IPS DF 4.7 (cell line): ENCODE measurements around the gene LAP3.
A peak's percentile ranks its signal among the peaks of the same experiment; 100 is the strongest.
"Not testable (repeated sequence)": the region's sequence is repeated elsewhere in the genome, so short reads cannot be mapped to it uniquely, and the experiment has no call there.

ENCODE experiments used
- DNase-seq: peaks from one replicate; pipeline ENCODE4 v3.0.0-alpha.2; 2013; ENCODE audit warnings: low spot score; ENCODE audit errors: extremely low read depth

The LAP3 gene

DNA sequence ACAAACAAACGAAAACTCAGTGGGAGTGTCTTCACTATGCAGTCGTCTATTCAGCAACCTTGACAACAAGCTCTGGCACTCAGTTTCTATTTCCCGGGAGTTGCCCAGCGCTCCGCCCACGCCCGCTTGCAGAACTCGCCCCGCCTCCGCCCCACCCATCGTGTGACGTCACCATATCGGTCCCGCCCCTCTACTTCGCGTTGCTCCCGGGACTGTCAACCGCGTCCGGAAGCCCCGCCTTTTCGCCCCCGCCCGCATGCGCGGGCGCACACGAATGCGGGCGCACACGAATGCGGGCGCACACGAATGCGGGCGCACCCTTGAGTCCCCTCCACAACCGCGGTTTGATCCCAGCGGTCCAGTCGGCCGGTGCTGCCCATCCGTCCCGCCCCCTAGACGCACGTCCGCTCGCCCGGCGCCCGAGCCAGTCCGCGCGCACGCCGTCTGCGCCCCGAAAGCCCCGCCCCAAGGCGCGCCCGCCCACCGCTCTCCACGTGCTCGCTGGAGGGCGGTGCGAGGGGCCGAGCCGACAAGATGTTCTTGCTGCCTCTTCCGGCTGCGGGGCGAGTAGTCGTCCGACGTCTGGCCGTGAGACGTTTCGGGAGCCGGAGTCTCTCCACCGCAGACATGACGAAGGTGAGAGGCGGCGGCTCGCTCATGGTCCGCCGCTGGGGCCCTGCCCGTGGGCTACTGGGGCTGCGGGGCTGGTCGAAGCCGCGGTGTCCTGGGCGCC is at the start of gene LAP3:
Gene LAP3 (plus strand): TSS at position 267 of the 733 bp plus-strand sequence. CDS start 268 bp downstream, at position 535.
- peak; percentile 69 for DNase-seq

DNA sequence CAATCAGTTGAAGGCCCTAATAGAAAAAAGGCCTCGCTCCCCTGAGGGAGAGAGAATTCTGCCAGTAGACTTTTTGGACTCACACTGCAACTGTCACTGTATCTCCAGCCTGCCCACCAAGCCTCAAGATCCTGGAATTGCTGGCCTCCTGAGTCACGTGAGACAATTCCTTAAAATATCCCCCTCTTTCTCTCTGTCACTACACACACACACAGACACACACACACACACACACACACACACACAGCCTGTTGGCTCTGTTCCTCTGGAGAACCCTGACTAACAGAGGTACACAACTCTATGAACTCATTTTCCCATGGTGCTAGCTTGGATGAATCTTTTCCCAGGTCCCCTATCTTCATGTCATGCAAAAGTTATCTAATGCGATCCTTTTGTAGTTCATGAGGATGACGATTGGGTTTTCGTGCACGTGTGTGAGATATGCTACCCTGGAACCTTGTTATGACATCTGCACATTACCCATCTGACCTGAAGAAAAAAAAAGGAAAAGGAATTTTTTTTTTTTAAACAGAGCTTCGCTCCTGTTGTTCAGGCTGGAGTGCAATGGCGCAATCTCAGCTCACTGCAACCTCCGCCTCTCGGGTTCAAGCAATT is 48.3 kb upstream of the LAP3 start:
- no peak for DNase-seq

DNA sequence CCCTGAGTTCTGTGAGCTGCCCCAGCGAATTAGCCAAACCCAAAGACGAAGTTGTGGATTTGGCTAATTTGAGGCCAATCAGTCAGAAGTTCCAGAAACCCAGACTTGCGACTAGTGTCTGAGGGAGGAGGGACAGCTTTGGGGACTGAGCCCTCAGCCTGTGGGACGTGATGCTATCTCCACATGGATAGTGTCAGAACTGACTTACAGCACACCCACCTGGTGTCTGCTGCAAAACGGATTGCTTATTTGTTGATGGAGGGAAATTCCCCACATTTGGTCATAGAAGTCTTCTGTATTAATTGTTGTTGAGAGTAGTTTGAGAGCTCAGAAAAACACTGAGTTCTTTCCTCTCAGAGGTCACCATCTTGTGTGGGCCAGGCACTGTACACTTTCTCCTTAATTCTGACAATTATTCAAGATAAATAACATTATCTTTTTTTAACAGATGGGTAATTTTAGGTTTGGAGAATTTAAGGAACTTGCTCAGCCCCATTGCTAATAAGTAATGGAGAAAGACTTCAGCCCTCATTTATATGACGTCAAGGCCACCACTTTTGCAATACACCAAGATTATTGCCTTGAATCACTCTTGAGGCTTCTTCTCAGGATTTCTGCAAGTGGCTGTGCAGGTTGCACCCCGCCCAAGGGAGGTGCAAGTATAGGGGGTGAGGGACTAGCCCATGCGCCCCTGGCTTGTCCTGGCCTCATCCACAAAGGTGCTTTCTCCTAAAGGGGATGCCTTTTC is 45.3 kb upstream of the LAP3 start:
- DNase-seq: no peak

DNA sequence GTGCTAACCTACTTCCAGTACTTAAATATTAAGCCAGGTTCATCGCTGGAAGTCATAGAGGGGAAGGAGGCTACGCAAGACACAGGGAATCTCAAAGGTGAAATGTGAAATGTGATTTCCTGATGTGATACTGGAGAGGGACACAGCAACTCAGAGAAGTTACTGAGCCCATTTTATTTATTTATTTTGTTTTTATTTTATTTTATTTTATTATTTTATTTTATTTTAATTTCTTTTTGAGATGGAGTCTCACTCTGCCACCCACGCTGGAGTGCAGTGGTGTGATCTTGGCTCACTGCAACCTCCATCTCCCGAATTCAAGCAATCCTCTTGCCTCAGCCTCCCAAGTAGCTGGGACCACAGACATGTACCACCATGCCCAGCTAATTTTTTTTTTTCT is 42.3 kb upstream of the LAP3 start:
- DNase-seq: no peak

DNA sequence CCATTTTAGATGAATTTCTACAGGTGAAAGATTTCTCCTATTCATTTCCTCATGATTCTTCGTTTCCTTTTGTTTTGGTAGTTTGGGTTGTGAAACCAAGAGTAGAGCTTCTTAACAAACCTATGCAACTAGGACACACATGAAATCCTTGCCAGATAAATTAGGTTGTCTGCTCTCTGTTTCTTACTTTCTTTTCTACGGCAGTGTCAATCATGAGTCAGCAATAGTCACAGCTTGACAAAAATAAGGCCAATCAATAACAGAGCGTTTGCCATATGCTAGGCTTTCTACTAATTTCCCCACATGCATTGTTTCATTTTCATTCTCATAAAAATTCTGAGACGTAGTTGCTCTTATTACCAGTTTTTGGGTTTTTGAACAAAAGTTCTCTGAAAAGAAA is 41.8 kb upstream of the LAP3 start:
- no peak for DNase-seq

DNA sequence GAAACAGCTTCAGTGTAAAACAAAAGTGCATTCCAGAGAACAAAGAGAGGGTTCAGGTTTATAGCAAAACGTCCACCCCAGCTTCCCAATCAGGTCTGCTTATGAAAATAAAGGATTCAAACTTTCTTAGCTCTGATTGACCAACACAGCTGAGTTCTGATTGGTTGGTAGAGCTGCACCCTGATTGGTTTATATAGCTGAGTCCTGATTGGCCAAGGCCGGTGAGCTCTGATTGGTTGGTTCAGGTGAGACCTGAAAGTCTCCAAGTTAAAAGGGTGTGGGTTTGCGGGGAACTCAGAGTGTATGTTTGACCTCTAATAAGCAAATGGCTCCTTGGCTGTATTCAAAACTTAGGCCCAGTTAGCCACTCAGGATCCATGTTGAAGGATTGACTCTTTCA is 41.1 kb upstream of the LAP3 start:
- no peak for DNase-seq

DNA sequence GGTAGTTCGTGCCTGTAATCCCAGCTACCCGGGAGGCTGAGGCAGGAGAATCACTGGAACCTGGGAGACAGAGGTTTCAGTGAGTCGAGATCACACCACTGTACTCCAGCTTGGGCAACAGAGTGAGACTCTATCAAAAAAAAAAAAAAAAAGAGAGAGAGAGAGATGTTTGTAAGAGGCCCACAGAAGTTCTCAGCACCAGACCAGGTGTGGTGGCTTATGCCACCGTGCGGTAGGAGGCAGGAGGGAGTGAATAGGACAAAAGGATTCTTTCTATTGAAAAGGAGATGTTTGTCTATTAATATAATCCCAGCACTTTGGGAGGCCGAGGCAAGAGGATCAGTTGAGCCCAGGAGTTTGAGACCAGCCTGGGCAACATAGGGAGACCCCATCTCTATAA is 39.9 kb upstream of the LAP3 start:
- not testable (repeated sequence) for DNase-seq

DNA sequence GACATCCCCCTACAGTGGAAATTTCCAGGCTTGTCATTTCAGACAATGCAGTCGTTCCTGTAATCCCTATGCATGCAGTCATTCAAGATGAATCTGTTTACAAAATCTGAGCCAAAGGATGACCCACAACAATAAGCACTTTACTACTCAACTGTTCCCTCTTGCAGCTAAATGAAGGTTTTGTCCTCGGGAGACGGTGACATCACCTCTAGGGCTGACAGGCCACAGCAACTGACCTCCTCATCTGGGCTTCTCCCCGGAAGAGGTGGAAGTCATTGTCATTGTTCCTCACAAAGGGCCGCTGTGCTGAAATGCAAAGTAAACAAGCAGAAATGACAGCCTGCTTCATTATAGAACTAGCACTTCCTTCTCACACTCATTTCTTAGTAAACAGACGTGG is 32.8 kb upstream of the LAP3 start:
- DNase-seq: no peak

DNA sequence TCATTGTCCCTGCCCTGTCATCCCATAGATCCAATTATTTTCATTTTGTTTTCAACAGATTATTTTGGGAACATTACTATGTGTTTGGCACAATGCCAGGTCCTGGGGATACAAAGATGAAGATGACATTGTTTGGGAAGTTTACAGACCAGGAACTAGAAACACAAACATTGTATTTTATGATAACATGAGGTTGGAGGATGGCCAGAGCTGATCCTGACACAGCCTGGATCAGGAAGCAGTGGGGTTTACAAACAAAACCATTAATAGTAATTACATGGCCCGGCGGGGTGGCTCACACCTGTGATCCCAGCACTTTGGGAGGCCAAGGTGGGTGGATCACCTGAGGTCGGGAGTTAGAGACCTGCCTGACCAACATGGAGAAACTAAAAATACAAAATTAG is 32.2 kb upstream of the LAP3 start:
- DNase-seq: no peak

DNA sequence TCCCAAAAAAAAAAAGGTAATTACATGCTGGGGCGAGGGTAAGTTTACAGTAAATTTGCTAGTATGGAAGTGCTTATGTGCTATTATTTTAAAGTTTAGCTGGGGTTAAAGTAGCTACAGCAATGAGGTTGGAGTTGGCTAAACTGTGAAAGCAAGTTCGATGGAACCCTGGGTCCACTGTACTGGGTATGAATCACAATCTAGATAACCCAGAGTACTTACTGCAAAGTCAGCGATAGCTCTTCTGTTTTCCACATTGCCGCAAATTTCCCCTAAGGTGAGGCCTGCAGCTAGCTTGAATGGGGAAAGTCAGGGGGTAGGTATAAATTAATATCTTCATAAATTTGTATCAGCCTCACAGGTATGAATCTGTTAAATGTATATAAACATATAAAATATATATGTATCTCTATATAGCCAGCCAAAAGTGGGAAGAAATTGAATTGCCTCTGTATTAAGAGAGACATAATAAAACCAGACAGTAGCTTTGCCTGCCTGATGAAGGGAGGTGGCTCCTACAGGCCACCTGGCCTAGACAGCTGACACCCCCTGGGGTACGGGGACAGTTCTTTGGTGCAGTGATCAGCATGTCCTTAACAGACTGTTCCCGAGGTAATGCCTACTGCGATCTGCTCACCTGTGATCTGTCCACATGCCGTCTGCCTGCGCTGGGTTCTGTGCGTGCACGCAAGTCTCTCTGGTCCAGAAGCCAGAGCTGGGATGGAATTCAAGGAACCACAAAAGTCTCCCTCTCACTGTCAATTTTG is 31.4 kb upstream of the LAP3 start:
- no peak for DNase-seq

DNA sequence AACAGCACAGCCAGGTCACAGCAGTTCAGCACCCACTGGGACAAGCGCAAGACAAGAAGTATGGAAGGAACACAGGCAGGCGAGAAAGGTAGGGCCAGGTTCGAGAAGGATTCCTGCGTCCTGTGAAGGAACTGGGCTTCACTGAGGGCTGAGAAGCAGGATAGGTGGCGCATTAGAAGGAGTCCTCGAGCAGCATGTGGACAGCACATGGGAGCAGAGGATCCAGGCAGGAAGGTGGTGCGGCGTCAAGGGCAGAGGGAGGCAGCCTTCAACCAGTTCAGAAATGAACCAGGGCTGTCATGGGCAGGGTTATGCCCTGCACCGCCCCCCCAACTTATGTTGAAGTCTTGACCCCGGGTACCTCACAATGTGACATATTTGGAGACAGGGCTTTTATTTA is 30.8 kb upstream of the LAP3 start:
- no peak for DNase-seq

DNA sequence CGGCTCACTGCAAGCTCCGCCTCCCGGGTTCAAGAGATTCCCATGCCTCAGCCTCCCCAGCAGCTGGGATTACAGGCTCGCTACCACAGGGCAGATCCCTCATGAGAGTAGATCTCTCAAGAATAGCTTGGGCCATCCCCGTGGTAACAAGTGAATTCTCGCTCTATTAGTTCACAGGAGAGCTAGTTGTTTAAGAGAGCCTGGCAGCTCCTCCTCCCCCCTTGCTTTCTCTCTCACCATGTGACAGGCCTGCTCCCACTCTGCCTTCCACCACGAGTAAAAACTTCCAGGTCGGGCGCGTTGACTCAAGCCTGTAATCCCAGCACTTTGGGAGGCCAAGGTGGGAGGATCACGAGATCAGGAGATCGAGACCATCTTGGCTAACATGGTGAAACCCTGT is 30.3 kb upstream of the LAP3 start:
- DNase-seq: no peak

DNA sequence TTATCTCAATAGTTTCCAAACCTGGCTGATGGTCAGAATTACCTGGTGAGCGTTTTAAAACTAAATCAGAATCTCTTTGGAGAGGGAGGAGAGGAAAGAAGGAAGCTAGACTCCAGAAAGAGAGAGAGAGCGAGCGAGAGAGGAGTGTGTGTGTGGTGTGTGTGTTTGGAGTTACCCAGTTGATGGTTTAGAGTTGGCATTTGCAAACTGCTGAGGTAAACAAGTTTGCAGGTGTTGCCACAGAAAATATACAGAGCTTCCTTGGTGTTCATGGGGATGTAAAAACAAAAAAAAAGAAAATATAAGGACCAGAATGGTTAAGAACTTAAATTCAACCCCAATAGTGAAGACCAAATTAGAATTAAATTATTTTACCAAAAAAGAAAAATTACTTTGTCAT is 26.4 kb upstream of the LAP3 start:
- DNase-seq: no peak

DNA sequence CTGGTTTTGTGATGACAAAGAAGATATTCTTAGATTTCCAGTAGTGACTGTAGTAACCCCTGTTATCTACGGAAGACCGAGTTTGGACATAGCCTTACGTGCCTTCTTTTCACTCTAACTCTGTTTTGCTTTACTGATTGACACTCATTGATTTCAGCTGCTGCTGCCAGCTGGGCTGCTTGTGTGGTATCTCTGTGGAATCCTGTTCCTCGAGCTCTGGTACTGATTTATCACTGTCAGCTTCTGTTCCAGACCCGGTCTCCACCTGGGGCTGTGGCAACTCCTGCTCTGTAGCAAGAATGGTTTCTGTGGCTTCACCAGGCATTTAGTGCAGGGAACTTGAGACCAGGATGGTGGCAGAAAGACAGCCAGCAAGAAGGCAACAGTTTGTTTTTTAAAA is 24.6 kb upstream of the LAP3 start:
- DNase-seq: no peak

DNA sequence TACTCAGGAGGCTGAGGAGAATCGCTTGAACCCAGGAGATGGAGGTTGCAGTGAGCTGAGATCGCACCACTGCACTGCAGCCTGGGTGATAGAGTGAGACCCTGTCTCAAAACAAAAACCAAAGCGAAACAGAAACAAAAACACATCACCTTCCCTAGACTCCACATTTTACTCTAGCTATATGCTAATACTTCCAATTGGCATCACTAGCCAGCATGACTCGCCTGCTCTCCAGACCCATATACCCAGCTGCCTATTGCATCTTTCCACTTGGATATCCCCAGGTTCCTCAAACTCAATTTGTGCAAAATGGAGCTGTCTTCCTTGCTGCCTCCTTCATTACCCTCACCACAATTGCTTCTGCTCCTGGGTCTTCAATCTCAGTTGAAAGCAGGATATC is 22.4 kb upstream of the LAP3 start:
- DNase-seq: no peak

DNA sequence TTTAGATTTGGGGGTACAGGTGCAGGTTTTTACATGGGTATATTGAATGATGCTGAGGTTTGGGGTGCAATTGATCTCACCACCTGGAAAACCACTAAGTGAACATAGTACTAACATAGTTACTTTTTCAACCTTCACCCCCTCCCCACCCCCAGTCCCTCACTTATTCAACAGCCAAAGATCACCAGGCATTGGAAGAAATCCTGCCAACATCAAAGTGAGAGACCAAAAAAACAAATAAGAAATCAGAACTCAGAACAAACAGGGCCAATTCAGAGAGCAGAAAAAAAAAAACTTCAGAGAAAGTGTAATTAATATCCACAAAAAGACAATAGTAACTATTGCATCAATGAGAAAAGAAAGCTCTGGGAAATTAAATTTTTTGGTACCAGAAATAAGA is 20.5 kb upstream of the LAP3 start:
- DNase-seq: no peak

DNA sequence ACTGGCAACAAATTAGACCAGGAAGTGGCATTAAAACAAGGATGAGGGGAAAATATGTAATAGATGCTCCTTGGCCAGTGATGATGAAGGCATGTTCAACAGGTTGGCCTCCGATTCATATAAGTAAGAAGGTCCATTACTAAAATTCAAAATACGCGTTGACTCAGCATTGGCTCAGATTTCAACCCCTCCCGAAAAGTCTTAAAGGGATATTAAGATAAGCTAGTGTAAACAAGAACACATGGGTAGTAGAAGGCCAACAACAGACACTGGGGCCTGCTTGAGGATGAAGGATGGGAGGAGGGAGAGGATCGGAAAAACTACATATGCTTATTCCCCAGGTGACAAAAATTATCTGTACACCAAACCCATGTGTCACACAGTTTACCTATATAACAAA is 19.1 kb upstream of the LAP3 start:
- DNase-seq: no peak

DNA sequence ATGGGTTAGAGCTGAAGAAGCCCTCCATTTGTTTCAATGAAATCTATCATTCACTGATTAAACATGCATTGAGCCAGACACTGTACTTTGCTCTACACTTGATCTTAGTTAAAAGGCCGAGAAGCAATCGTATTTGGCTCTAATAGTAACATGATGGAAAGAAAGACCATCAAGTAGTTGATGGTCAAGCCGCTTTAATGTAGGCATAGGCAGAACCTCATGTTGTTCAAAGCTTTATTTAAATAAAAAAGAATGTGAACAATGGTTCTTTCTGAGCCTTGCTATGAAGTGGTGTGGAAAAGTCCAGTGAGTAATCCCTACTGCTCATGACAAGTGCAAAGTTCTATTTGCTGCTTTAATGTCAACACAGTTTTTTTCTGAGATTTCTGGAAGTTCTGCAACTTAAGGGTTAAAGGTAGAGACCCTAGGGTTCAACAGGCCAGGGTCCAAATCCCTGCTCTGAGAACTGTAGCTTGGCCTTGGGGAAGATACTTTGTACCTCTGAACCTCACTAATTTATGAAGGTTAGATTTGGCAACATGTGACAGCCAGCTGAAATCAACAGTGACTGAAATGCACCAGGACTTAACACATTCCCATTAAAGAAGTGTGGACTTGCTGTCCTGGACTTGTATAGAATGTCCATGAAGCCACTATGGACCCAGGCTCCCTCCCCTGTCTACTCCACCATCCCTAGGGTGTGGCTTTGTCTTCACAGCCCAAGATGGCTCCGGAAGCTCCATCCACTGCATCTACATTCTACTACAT is 17.9 kb upstream of the LAP3 start:
- no peak for DNase-seq

DNA sequence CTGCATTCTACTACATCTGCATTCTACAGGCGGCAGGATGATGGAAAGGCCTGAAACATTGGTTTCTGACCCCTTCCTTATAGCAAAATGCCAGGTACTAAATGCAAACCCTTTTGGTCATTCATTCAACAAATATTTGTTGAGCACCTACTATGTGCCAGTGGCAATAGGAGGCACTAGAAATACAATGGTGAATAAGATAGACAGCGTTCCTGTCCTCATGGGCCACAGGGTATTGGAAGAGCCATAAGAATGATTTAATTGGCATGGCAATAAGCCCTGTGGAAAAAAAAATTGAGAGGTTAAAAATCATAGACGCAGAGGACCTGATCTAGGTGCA is 17.3 kb upstream of the LAP3 start:
- DNase-seq: no peak

DNA sequence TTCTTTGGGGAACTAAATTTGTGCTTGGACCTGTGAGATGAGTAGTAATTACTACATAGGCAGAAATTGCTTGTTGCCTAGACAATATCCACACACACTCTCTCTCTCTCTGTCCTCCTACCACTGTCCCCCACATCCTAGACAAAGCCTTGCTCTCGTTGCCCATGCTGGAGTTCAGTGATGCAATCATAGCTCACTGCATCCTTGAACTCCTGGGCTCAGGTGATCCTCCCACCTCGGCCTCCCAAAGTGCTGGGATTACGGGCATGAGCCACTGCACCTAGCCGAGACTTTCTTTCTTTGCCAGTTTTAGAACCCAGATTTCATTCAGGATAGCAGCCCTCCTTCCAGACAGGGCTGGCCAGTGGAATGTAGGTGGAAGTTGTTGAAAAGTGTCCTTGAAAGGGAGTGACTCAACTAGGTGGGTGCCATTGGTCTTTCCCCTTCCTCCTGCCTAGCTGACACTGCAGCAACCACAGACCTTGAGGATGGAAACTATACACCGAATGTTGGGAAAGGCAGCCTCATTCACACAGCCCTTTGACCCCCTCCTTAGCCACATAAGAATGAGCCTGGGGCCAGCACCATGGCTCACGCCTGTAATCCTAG is 16.8 kb upstream of the LAP3 start:
- DNase-seq: no peak
